Limb (tissue), 2 donors: ENCODE data around the gene SCART1.
"Not testable (repeated sequence)": the region's sequence is repeated elsewhere in the genome, so short reads cannot be mapped to it uniquely, and the experiment has no call there.

Experiments
- DNase-seq, 2 donors: peaks; one replicate each; pipeline ENCODE4 v3.0.0-alpha.2; 2016; ENCODE audit errors: extremely low spot score in 2 of 2

Gene SCART1

GRCh38 chr10:133516057-133516456 is 62.3 kb downstream of the SCART1 start:
- DNase-seq: no peak

DNA sequence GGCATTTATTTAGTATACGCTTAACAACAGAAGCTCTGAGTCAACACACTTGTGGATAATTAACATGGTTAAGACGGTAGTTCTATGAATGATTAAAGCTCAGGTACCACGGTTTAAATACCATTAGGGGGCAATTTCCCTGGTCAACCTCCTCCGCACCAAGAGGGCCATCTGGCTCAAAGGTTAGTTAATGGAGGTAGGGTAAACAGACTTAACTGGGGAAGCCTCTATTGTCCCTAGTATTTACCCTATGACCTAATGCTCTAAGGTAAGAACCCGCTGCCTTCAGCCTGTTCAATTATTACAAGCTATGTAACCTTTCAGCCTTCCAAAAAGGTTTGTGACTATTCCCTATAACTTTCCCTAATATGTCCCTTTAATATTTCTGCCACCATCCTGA is 64.8 kb downstream of the SCART1 start:
- not testable (repeated sequence) for DNase-seq
